Parathyroid adenoma (tissue), 2 donors: ENCODE data around the gene PHF13.

Experiments
- H2AFZ ChIP-seq: fragments of 300-600 bp; sonication (generic); one replicate; pipeline ENCODE4 v1.7.0; 2017; ENCODE audit warnings: antibody characterized with exemption, mild to moderate bottlenecking
- H3K27ac ChIP-seq: fragments of 300-600 bp; sonication (generic); one replicate; pipeline ENCODE4 v1.7.0; 2017
- H3K27me3 ChIP-seq: fragments of 300-600 bp; sonication (generic); one replicate; pipeline ENCODE4 v1.7.0; 2017; ENCODE audit warnings: low read length; ENCODE audit not compliant: control insufficient read depth, insufficient read depth
- H3K36me3 ChIP-seq: fragments of 300-600 bp; sonication (generic); one replicate; pipeline ENCODE4 v1.7.0; 2017; ENCODE audit warnings: low read length; ENCODE audit not compliant: control insufficient read depth, insufficient read depth
- H3K4me1 ChIP-seq: fragments of 300-600 bp; sonication (generic); one replicate; pipeline ENCODE4 v1.7.0; 2017; ENCODE audit warnings: control low read depth
- H3K4me2 ChIP-seq: fragments of 300-600 bp; sonication (generic); one replicate; pipeline ENCODE4 v1.7.0; 2017; ENCODE audit warnings: low read length
- H3K4me3 ChIP-seq: fragments of 300-600 bp; sonication (generic); one replicate; pipeline ENCODE4 v1.7.0; 2017; ENCODE audit warnings: low read depth, low read length
- H3K79me2 ChIP-seq: fragments of 300-600 bp; sonication (generic); one replicate; pipeline ENCODE4 v1.7.0; 2017; ENCODE audit warnings: control low read depth
- H3K9ac ChIP-seq: fragments of 300-600 bp; sonication (generic); one replicate; pipeline ENCODE4 v1.7.0; 2017; ENCODE audit warnings: mild to moderate bottlenecking
- H3K9me3 ChIP-seq: fragments of 300-600 bp; sonication (generic); one replicate; pipeline ENCODE4 v1.7.0; 2017; ENCODE audit warnings: low read length; ENCODE audit not compliant: control insufficient read depth
- TF ChIP-seq, protein P1 (sequence below): fragments of 300-600 bp; sonication (generic); IDR thresholded peaks from one replicate; pipeline ENCODE4 v1.7.0; 2017; ENCODE audit warnings: antibody characterized with exemption, mild to moderate bottlenecking
- donor health status: primary hyperparathyroidism.

PHF13 gene

GRCh38 chr1:6581561-6582305, 31.8 kb upstream of the PHF13 start:
- Histone ChIP-seq H3K4me1 (peaks cover 8% of the 10 kb centered on the region), H3K27ac (no peak overlapping the region), H2AFZ (no peak overlapping the region), H3K4me3 (no peak overlapping the region), H3K36me3 (no peaks in the 10 kb centered on the region), H3K4me2 (no peak overlapping the region), H3K27me3 (no peaks in the 10 kb centered on the region), H3K9ac (no peak overlapping the region), H3K79me2 (peaks cover 4% of the 10 kb centered on the region), H3K9me3 (no peaks in the 10 kb centered on the region)
- TF ChIP-seq, protein P1, sequence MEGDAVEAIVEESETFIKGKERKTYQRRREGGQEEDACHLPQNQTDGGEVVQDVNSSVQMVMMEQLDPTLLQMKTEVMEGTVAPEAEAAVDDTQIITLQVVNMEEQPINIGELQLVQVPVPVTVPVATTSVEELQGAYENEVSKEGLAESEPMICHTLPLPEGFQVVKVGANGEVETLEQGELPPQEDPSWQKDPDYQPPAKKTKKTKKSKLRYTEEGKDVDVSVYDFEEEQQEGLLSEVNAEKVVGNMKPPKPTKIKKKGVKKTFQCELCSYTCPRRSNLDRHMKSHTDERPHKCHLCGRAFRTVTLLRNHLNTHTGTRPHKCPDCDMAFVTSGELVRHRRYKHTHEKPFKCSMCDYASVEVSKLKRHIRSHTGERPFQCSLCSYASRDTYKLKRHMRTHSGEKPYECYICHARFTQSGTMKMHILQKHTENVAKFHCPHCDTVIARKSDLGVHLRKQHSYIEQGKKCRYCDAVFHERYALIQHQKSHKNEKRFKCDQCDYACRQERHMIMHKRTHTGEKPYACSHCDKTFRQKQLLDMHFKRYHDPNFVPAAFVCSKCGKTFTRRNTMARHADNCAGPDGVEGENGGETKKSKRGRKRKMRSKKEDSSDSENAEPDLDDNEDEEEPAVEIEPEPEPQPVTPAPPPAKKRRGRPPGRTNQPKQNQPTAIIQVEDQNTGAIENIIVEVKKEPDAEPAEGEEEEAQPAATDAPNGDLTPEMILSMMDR = no peak

GRCh38 chr1:6582370-6582769, 31.2 kb upstream of the PHF13 start:
- Histone ChIP-seq H3K27ac (no peak overlapping the region), H3K36me3 (no peaks in the 10 kb centered on the region), H3K27me3 (no peaks in the 10 kb centered on the region), H3K79me2 (peaks cover 4% of the 10 kb centered on the region), H3K4me2 (no peak overlapping the region), H2AFZ (no peak overlapping the region), H3K4me3 (no peak overlapping the region), H3K4me1 (peaks cover 8% of the 10 kb centered on the region), H3K9me3 (no peaks in the 10 kb centered on the region), H3K9ac (no peak overlapping the region)
- TF ChIP-seq, protein P1 = no peak

- no peaks in the 10 kb centered on the region for H3K27me3 ChIP-seq
- no peak overlapping the region for H3K4me2 ChIP-seq
- peaks cover under 1% of the 10 kb centered on the region for H3K79me2 ChIP-seq
- no peaks in the 10 kb centered on the region for H3K9me3 ChIP-seq
- TF ChIP-seq, protein P1 = no peak
- no peak overlapping the region for H3K4me3 ChIP-seq
- no peak overlapping the region for H3K9ac ChIP-seq
- H3K36me3 ChIP-seq = no peaks in the 10 kb centered on the region
- no peak overlapping the region for H3K27ac ChIP-seq
- no peak overlapping the region for H2AFZ ChIP-seq
- peaks cover 3% of the 10 kb centered on the region for H3K4me1 ChIP-seq
Measured at GRCh38 chr1:6584126-6585080, 29.1 kb upstream of the PHF13 start.

- no peaks in the 10 kb centered on the region for H3K9me3 ChIP-seq
- H2AFZ ChIP-seq = no peak overlapping the region
- no peak overlapping the region for H3K4me3 ChIP-seq
- H3K4me2 ChIP-seq = no peak overlapping the region
- peaks cover 2% of the 10 kb centered on the region for H3K4me1 ChIP-seq
- no peak overlapping the region for H3K9ac ChIP-seq
- no peaks in the 10 kb centered on the region for H3K79me2 ChIP-seq
- H3K27ac ChIP-seq = no peak overlapping the region
- no peaks in the 10 kb centered on the region for H3K36me3 ChIP-seq
- H3K27me3 ChIP-seq = no peaks in the 10 kb centered on the region
- TF ChIP-seq, protein P1 = no peak
Measured at GRCh38 chr1:6585081-6585722, 28.3 kb upstream of the PHF13 start.
